ENCODE results near the gene GFPT2.

Gene GFPT2

GRCh38 chr5:180382926-180383325, 29.8 kb upstream of the GFPT2 start:
- no peak for TF ChIP-seq CTCF (IDR thresholded peaks at IDR 0.05; ENCODE audit: extremely low read depth, missing control alignments)
- DNase-seq (ENCODE audit: low spot score): no peak

GRCh38 chr5:180381851-180382480, 28.8 kb upstream of the GFPT2 start:
- no peak for TF ChIP-seq CTCF (IDR thresholded peaks at IDR 0.05; ENCODE audit: extremely low read depth, missing control alignments)
- DNase-seq (ENCODE audit: low spot score): no peak

- TF ChIP-seq CTCF (IDR thresholded peaks at IDR 0.05; ENCODE audit: extremely low read depth, missing control alignments): no peak
- no peak for DNase-seq (ENCODE audit: low spot score)
Measured at GRCh38 chr5:180381428-180381827, 28.3 kb upstream of the GFPT2 start.

- TF ChIP-seq CTCF (IDR thresholded peaks at IDR 0.05; ENCODE audit: extremely low read depth, missing control alignments): no peak
- no peak for DNase-seq (ENCODE audit: low spot score)
Measured at GRCh38 chr5:180380856-180381255, 27.7 kb upstream of the GFPT2 start.

GRCh38 chr5:180380441-180380840, 27.3 kb upstream of the GFPT2 start:
- no peak for TF ChIP-seq CTCF (IDR thresholded peaks at IDR 0.05; ENCODE audit: extremely low read depth, missing control alignments)
- no peak for DNase-seq (ENCODE audit: low spot score)

- TF ChIP-seq CTCF (IDR thresholded peaks at IDR 0.05; ENCODE audit: extremely low read depth, missing control alignments): no peak
- DNase-seq (ENCODE audit: low spot score): no peak
Measured at GRCh38 chr5:180379355-180380070, 26.4 kb upstream of the GFPT2 start.

- TF ChIP-seq CTCF (IDR thresholded peaks at IDR 0.05; ENCODE audit: extremely low read depth, missing control alignments): no peak
- no peak for DNase-seq (ENCODE audit: low spot score)
Measured at GRCh38 chr5:180378438-180379344, 25.6 kb upstream of the GFPT2 start.
